ENCODE results near the gene UGT1A9. TPM values are rescaled to one million over a fixed set of nuclear protein-coding genes. Genes with fewer than 3 reads are reported as not detected.

UGT1A9 gene
- polyA plus RNA-seq, 1 of the 3 experiments (the other 2 are of a cell fraction): not detected

- 83% methylated on average over 5 of the region's 13 CpGs for WGBS (ENCODE audit: low lambda C conversion rate)
- Histone ChIP-seq H3F3A (replicated peaks; ENCODE audit: insufficient read depth) (no peaks in the 10 kb centered on the region), H3K4me3 (ENCODE audit: low read depth in 2 of 2, low read length in 1 of 2) (no peak overlapping the region), H3K79me2 (ENCODE audit: insufficient read depth) (no peaks in the 10 kb centered on the region), H3K27me3 (ENCODE audit: insufficient read depth) (no peaks in the 10 kb centered on the region), H3K9me3 (no peaks in the 10 kb centered on the region), H3K4me1 (ENCODE audit: control insufficient read depth in 1 of 2, insufficient read depth in 2 of 2, low read depth in 1 of 2, low read length in 1 of 2) (no peaks in the 10 kb centered on the region), H3K27ac (ENCODE audit: low read depth in 2 of 2, low read length in 1 of 2) (no peak overlapping the region), H3K9ac (no peak overlapping the region), H3K9me2 (no peaks in the 10 kb centered on the region), H3K36me3 (replicated peaks in 1 of 2; ENCODE audit: control insufficient read depth in 1 of 2, insufficient read depth in 2 of 2, low read length in 1 of 2) (no peaks in the 10 kb centered on the region), H2AFZ (ENCODE audit: low read depth) (no peak overlapping the region), H4K20me1 (ENCODE audit: insufficient read depth) (no peaks in the 10 kb centered on the region), H3K4me2 (no peak overlapping the region)
- POLR2A ChIA-PET: no interaction called here
- no peak for DNase-seq
- CTCF ChIA-PET: no interaction called here
- TF ChIP-seq POLR2AphosphoS5 (IDR thresholded peaks at IDR 0.05; ENCODE audit: low read depth, low read length) (no peak), RAD21 (IDR thresholded peaks at IDR 0.05; ENCODE audit: low read length) (no peak), MXI1 (IDR thresholded peaks at IDR 0.05; ENCODE audit: low read depth, low read length) (no peak), TEAD4 (IDR thresholded peaks at IDR 0.05; ENCODE audit: borderline replicate concordance, insufficient read depth) (no peak), CTCF (IDR thresholded peaks at IDR 0.05) (no peak), TCF12 (IDR thresholded peaks at IDR 0.05) (no peak), PBX3 (IDR thresholded peaks at IDR 0.05) (no peak), RXRA (IDR thresholded peaks at IDR 0.05; ENCODE audit: borderline replicate concordance, low read depth) (no peak), FOSL2 (IDR thresholded peaks at IDR 0.05; ENCODE audit: borderline replicate concordance, low read depth) (no peak), NFIC (IDR thresholded peaks at IDR 0.05; ENCODE audit: borderline replicate concordance) (no peak), JUND (IDR thresholded peaks at IDR 0.05) (no peak), EP300 (IDR thresholded peaks at IDR 0.05; ENCODE audit: borderline replicate concordance in 1 of 2, low read depth in 1 of 2, low read length in 1 of 2) (no peak), FOXM1 (IDR thresholded peaks at IDR 0.05; ENCODE audit: low read depth) (no peak), IRF3 (IDR thresholded peaks at IDR 0.05; ENCODE audit: low read depth, low read length) (no peak), SIN3A (IDR thresholded peaks at IDR 0.05; ENCODE audit: borderline replicate concordance, low read depth, low read length) (no peak), FOXJ3 (CRISPR knock-in tag; IDR thresholded peaks at IDR 0.05) (no peak), MAX (IDR thresholded peaks at IDR 0.05; ENCODE audit: low read depth) (no peak), YY1 (IDR thresholded peaks at IDR 0.05; ENCODE audit: low read depth) (no peak)
These were observed 124.1 kb downstream of the UGT1A9 start for GRCh38 chr2:233795735-233796171.
